ENCODE measurements around the gene FTCDNL1. TPM values are rescaled to one million over a fixed set of nuclear protein-coding genes. Genes with fewer than 3 reads are reported as not detected.

FTCDNL1 gene
- total RNA-seq, 1 donor from 2014 or later: 1.5 TPM

GRCh38 chr2:199734651-199735050, 116.3 kb downstream of the FTCDNL1 start:
- Mint-ChIP-seq H3K4me3 (no peak overlapping the region), H3K36me3 (ENCODE audit: low read depth) (no peaks in the 10 kb centered on the region), H3K27me3 (ENCODE audit: low read depth) (peaks cover 22% of the 10 kb centered on the region), H3K4me1 (no peaks in the 10 kb centered on the region), H3K27ac (ENCODE audit: unreplicated experiment) (no peak overlapping the region), H3K9me3 (peaks cover 6% of the 10 kb centered on the region)
- no peak for DNase-seq (ENCODE audit: low read depth, low spot score)
- TF ChIP-seq, protein P1, sequence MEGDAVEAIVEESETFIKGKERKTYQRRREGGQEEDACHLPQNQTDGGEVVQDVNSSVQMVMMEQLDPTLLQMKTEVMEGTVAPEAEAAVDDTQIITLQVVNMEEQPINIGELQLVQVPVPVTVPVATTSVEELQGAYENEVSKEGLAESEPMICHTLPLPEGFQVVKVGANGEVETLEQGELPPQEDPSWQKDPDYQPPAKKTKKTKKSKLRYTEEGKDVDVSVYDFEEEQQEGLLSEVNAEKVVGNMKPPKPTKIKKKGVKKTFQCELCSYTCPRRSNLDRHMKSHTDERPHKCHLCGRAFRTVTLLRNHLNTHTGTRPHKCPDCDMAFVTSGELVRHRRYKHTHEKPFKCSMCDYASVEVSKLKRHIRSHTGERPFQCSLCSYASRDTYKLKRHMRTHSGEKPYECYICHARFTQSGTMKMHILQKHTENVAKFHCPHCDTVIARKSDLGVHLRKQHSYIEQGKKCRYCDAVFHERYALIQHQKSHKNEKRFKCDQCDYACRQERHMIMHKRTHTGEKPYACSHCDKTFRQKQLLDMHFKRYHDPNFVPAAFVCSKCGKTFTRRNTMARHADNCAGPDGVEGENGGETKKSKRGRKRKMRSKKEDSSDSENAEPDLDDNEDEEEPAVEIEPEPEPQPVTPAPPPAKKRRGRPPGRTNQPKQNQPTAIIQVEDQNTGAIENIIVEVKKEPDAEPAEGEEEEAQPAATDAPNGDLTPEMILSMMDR (conservative IDR thresholded peaks at IDR 0.05): no peak

GRCh38 chr2:199734011-199734410, 117.0 kb downstream of the FTCDNL1 start:
- no peaks in the 10 kb centered on the region for H3K36me3 Mint-ChIP-seq (ENCODE audit: low read depth)

GRCh38 chr2:199727801-199728200, 123.2 kb downstream of the FTCDNL1 start:
- H3K4me3 Mint-ChIP-seq: no peak overlapping the region
- H3K27ac Mint-ChIP-seq (ENCODE audit: unreplicated experiment): no peak overlapping the region
- DNase-seq (ENCODE audit: low read depth, low spot score): no peak
- no peaks in the 10 kb centered on the region for H3K27me3 Mint-ChIP-seq (ENCODE audit: low read depth)
- TF ChIP-seq, protein P1 (conservative IDR thresholded peaks at IDR 0.05): no peak
- H3K4me1 Mint-ChIP-seq: no peaks in the 10 kb centered on the region
- H3K9me3 Mint-ChIP-seq: peaks cover 6% of the 10 kb centered on the region
- no peaks in the 10 kb centered on the region for H3K36me3 Mint-ChIP-seq (ENCODE audit: low read depth)

More at GRCh38 chr2:199734011-199734410, 117.0 kb downstream of the FTCDNL1 start:
- H3K27me3 Mint-ChIP-seq (ENCODE audit: low read depth): peaks cover 20% of the 10 kb centered on the region
- no peaks in the 10 kb centered on the region for H3K4me1 Mint-ChIP-seq
- TF ChIP-seq, protein P1 (conservative IDR thresholded peaks at IDR 0.05): no peak
- H3K27ac Mint-ChIP-seq (ENCODE audit: unreplicated experiment): no peak overlapping the region
- H3K9me3 Mint-ChIP-seq: peaks cover 6% of the 10 kb centered on the region
- DNase-seq (ENCODE audit: low read depth, low spot score): no peak
- no peak overlapping the region for H3K4me3 Mint-ChIP-seq

- no peak overlapping the region for H3K4me3 Mint-ChIP-seq
- H3K36me3 Mint-ChIP-seq (ENCODE audit: low read depth): no peaks in the 10 kb centered on the region
- DNase-seq (ENCODE audit: low read depth, low spot score): no peak
- H3K4me1 Mint-ChIP-seq: no peaks in the 10 kb centered on the region
- no peaks in the 10 kb centered on the region for H3K27me3 Mint-ChIP-seq (ENCODE audit: low read depth)
- H3K27ac Mint-ChIP-seq (ENCODE audit: unreplicated experiment): no peak overlapping the region
- TF ChIP-seq, protein P1 (conservative IDR thresholded peaks at IDR 0.05): no peak
- H3K9me3 Mint-ChIP-seq: peaks cover 11% of the 10 kb centered on the region
Measured at GRCh38 chr2:199727306-199727705, 123.7 kb downstream of the FTCDNL1 start.

GRCh38 chr2:199718074-199718473, 132.9 kb downstream of the FTCDNL1 start:
- TF ChIP-seq, protein P1 (conservative IDR thresholded peaks at IDR 0.05): no peak
- H3K9me3 Mint-ChIP-seq: peaks cover 15% of the 10 kb centered on the region
- no peaks in the 10 kb centered on the region for H3K4me1 Mint-ChIP-seq

GRCh38 chr2:199717587-199717907, 133.4 kb downstream of the FTCDNL1 start:
- Mint-ChIP-seq H3K4me1 (no peaks in the 10 kb centered on the region), H3K27me3 (ENCODE audit: low read depth) (no peaks in the 10 kb centered on the region), H3K36me3 (ENCODE audit: low read depth) (no peaks in the 10 kb centered on the region), H3K27ac (ENCODE audit: unreplicated experiment) (no peak overlapping the region), H3K9me3 (peaks cover 12% of the 10 kb centered on the region), H3K4me3 (no peak overlapping the region)
- TF ChIP-seq, protein P1 (conservative IDR thresholded peaks at IDR 0.05): no peak
- no peak for DNase-seq (ENCODE audit: low read depth, low spot score)

More at GRCh38 chr2:199718074-199718473, 132.9 kb downstream of the FTCDNL1 start:
- no peak overlapping the region for H3K27ac Mint-ChIP-seq (ENCODE audit: unreplicated experiment)
- no peak for DNase-seq (ENCODE audit: low read depth, low spot score)
- no peaks in the 10 kb centered on the region for H3K27me3 Mint-ChIP-seq (ENCODE audit: low read depth)
- no peak overlapping the region for H3K4me3 Mint-ChIP-seq
- H3K36me3 Mint-ChIP-seq (ENCODE audit: low read depth): no peaks in the 10 kb centered on the region
